Stimulated activated CD8-positive, alpha-beta memory T cell treated with anti-CD3 and anti-CD28 coated beads, Interleukin-15, amount 100 ng/mL, for 48 hours (primary cell): Measurements from ENCODE around the gene TTC7B.
"Not testable (repeated sequence)": the region's sequence is repeated elsewhere in the genome, so short reads cannot be mapped to it uniquely, and the experiment has no call there.

ENCODE experiments used
- DNase-seq, 2 donors: peaks; one replicate each; pipeline ENCODE4 v3.0.0-alpha.2; 2020; ENCODE audit warnings: low read depth in 2 of 2

Gene TTC7B

DNA sequence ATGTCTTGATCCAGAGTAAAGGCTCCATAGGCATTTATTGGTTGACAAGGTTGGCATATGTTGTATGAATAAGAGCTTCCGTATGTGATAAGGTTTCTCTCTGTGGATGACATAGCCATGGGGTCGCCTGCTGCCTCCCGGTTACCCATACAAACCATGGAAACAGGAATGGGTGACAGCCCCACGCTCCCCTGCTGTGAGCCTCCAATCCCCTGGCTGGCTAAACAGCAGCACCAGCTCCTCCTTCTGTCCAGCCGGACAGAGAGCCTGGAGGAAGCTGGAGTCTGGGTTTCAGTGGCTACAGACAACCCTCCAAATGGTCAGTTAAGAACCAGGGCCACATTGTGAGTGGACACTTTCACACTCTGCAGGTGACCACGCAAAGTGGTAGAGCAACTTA, 288.3 kb downstream of the TTC7B start:
- no peak for DNase-seq

DNA sequence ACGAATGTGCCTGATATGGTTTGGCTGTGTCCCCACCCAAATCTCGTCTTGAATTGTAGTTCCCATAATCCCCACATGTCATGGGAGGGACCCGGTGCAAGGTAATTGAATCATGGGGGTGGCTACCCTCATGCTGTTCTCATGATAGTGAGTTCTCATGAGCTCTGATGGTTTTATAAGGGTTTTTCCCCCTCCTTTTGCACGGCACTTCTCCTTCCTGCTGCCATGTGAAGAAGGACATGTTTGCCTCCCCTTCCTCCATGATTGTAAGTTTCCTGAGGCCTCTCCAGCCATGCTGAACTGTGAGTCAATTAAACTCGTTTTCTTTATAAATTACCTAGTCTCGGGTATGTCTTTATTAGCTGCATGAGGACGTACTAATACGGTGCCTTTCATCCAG, 289.7 kb downstream of the TTC7B start:
- DNase-seq, result not testable (repeated sequence)

DNA sequence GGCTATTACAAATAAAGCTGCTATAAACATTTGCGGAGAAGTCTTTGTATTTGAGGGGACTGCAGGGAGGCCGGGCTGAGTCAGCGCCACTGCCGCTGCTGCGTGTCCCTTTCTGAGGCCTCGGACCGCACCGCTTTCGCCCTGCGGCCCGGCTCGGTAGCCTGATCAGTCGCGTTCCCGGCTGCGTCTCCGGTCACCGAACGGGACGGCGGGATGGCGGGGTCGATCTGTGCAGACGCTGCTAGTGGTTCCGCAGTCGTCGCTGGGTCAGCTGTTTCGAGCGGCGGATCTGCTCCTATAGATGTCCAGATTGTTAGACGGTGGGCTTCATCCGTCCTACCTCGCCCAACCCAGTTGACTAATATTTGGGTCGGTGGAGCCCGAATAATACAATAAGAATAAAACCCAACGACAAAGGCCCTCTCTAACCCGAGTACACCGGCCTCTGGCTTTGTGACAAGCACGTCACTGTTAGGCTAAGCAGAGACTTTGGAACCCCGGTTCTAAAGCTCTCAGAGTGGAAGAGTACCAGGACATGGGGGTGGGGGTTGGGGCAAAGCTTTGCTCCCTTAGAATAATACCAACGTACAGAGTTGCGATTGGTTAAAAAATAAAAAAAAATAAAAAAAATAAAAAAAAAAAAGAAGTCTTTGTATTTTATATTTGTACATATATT, 290.7 kb downstream of the TTC7B start:
- not testable (repeated sequence) for DNase-seq

DNA sequence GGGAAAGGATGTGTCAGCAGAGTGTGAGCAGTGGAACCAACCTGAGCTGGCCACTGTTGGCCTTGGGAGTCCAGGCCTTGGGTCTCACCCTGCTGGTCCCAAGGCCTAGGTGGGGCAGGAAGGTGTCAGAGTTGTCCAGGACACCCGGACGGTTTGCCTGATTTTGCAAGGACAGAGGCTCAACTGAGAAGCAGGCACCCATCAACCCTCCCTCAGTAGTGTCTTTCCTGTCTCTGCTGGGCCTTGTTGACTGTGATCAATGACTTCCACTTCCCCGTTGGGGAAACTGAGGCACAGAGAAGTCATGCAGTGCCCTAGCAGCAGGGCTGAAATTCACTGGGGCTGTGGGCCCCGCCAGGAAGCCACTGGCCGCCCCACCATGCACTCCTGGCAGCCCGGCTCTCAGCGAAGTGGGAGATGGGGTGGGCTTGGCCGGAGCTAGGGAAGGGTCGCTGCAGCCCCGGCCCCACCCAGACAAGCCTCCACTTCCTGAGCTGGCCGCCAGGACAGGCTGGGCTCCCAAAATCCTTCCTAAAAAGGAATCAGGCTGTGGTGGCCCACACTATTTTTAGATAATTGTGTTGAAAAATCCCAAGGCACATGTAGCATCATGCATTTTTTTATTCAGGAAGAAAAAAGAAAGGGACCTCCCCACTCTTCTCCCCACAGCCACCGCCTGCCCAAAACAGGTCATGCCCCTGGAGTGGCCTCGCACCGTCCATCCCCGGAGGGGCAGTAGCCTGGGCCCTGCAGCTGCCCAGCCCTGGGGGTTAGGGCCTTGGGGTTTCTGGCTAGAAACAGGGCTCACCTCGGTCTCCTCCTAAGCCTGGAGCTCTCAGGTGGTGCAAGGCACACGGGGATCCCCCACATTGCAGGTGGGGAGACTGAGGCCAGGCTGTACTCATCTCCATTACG, 292.0 kb downstream of the TTC7B start:
- no peak for DNase-seq

DNA sequence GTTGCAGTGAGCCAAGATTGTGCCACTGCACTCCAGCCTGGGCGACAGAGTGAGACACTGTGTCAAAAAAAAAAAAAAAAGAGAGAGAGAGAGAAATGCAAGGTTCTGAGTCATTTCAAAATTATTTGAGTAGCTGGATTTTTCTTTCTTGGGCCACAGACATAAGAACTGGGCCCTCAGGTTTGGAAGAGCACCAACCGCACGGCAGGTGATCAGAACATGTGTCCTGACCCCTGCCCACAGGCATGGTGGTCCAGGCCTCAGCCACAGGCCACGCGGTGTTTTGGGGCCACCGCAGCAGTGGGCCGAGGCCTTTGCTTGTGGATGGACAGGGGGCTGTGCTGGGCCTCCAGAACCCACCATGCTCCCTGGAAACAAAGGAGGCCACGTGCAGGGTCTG, 292.7 kb downstream of the TTC7B start:
- DNase-seq, result no peak

DNA sequence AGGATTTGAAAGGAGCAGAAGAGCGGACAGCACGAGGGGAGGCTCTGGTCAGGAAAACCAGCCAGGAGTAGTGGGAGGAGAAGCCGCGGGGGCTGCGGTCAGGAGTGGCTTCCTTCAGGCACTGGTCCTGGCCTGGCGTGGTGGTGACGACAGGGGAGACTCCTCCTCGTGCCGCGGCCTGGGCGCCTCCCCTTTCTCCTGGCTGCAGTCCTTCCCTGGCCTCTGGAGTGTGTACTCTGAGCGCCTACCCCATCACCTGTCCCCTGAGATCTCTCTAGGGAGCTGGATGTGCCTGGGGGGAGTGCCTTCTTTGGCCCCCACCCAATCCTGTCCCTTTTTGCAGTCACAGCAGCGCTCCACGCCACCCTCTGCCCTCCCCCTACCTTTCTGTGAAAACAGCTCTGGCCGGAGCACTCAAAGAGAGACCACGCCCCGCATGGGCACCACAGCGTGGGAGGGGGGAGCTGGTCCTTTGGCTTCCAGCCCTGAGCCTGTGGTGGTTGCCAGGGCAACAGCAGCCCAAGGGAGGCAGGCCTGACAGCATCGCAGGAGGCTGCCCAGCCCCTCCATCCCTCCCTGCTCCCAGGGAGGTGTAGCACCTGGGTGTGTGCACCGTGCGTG, 293.5 kb downstream of the TTC7B start:
- no peak for DNase-seq

DNA sequence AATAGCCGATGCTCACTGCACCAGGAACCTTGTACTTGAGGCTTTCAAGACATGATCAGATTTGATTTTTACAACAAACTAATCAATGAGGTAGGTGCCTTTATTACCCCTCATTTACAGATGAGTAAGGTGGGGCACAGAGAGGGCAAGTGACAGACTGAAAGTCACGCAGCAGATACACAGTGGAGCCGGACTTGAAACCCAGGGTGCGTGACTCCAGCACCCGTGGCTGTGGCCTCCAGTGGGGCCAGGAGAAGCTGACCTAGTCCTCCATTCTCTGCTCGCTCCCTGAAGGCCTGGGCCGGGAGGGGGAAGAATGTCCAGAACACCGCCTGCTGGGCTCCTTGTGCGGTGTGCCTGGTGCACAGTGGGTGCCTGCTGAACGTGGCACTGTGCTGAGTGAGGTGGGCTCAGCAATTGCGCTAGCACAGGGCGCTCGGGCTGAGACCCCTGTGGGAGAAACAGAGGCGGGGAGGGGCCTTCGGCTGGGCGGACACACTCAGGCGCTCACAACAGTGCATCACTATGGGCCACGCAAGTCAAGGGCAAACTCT, 294.2 kb downstream of the TTC7B start:
- DNase-seq, result no peak

DNA sequence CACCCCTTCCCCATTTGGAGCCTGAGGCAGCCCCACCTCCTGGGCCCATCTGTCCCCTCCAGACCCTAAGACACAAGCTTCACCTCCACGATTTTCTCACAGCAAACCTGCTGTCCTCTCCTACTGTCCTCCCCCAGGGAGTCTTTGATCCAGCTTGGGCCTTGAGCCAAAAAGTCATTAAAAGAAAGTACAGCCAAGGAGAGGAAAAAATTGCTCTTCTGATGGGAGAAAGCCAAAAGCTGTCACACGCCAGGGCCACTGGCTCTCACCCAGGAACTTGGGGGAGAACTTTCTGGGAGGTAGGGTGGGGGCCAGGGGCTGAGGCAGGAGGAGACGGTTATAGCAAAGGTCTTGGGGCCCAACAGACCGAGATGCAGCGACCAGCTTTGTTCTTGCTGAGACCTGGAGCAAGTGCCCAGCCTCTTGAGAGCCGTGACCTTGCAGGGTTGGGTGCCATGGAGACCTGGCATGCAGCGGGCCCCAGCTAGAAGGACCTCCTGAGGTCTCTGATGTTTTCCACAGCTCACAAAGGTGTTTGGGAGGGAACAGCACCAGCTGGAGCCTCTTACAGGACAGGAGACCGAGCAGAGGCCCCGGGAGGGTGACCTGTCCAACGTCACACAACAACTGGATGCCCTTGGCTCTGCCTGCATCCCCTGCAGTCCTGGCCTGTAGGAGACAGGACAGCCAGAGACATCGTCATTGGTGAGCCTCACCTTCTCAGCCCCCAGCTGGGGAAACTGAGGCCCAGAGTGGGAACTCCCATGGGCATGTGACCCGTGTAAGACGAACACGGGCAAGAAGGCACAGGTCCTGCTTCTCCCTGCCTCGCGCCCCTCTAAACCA, 294.9 kb downstream of the TTC7B start:
- no peak for DNase-seq

DNA sequence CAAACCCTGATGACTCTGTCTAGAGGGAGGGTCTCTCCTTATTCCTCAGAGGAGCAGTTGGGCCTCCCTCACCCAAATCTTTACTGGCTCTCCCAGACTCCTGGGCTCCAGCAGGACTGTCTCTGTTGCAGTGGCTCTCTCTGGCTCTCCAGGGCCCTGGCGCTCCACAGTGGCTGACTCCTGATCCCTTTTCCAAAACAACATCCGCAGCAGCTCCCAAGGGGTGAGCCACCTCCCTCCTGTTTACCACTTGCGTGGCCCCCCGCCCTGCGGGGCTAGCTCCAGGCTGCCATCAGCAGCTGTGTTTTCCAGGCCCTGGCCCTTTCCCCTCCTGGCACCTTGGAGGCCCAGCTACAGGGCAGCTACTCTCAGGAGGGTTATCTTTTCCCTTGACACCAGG, 295.9 kb downstream of the TTC7B start:
- no peak for DNase-seq

DNA sequence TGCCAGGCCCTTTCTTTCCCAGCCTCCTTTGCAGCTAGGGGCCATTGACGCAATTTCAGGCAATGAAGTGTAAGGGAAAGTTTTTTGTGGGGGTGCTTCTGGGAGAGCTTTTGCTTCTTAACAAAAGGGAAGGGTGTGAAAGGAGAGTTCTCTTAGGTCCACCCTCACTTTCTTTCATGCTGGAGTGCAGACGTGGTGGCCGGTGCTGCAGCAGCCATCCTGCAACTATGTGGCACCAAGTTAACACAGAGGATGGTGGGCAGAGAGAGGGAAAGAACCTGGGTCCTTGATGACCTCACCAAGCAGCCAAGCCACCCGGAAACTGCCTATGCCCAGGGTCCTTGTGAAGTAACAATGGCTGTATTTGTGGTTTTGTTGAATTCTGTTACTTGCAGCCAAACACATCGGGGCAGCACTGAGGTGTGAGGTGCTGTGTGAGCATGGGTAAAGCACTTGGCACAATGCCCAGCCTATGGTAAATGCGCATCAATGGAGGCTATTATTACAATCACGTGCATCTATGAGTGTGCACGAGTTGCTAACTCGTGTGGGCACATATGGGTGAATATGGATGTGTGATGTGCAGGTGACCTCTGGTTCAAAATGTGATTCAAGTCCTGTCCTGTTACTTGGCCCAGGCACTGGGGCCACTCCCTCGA, 296.8 kb downstream of the TTC7B start:
- DNase-seq, result no peak

DNA sequence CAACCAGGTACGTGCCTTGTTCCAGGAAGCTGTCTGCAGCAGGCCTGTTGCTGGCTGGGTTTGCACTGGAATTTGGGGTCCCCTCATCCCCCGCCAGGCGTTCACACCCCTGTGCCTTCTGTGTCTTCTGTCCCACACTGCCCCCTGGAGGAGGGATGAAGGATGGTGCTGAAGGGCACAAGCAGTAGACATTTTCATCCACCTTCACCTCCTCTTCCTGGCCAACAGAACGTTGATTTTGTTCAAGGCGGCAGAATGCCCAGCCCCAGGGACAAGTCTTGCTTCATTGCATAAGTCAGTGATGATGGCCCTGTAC, 297.3 kb downstream of the TTC7B start:
- DNase-seq, result peak in 1 of 2 donors; percentile 10

DNA sequence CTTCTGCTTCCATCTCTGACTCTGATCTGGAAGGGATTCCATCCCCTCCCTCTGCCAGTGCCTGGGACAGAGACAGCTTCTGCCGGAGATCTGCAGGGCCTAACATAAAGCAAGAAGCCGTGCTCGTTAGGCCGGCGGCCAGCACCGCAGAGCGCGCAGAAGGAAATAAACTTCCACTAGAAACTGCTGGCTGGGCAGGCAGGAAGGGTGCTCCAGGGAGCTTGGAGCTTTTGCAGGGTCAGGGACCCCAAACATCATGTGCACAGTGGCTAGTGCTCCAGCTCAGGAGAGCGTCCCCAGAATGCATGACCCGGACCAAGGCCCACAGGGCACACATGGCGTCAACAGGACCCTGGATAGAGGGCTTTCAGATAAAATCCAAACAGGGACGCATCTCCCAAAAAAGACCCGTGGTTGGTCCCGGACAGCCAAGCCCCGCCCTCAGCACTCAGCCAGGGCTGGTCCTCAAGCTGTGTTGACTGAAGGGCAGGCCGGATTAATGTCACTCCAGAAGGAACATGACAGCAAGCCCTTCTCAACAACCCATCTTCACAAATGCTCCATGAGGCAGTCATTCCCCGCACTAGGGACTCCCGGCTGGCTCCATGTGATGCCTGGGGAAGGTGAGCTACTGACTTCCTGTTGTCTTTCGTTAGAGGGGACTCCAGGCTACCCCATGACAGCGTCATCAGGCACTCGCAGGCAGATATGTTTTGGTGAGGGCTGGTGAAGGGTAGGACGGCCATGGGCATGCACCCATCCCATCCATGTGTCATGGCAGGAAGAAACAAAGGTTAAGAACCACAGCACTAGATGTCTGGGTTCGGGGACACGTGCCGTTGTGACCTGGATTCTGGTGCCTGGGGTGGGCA, 297.9 kb downstream of the TTC7B start:
- DNase-seq, result no peak

DNA sequence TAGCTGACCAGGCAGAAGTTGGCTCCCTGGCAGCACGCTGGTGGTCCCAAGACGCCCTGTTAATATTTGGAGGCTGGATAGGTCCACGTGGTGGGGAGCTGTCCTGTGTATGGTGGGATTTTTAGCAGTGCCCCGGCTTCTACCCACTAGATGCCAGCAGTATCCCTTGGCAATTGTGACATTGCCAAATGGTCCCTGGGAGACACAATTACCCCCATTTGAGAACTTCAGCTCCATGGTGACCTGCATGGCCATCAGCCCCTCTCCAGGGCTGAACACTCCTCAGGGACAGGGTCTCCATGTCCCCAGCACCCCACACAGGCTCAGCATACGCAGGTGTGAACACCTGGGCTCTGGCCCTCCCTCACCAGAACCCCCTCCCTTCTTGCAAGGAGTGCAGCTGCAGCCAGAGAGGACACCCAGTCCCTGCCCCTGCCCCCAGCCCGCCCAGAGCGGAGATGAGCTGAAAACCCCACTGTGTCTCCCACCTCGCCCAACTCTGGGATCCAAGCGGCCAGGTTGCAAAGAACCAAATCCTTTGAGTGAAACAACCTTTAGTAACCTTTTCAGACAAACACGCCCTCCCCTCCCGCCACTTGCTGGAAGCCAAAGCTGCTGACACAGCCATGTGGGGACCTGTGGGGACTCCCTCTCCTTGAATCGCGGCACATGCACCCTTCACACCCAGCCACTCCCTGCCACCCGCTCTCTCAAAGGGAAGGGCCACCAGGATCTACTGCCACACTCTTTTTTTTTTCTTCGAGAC, 299.0 kb downstream of the TTC7B start:
- DNase-seq, result no peak

DNA sequence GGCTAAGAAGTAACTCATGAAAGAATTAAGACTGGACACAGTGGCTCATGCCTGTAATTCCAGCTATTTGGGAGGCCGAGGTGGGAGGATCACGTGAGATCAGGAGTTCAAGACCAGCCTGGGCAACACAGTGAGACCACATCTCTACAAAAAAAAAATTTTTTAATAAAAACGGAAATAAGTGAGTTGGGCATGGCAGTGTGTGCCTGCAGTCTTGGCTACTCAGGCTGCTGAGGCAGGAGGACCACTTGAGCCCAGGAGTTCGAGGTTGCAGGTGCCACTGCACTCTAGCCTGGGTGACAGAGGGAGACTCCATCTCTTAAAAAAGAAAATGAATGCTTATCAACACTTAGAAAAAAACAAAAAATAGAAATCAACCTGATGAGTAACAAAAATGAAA, 301.7 kb downstream of the TTC7B start:
- DNase-seq, result no peak

DNA sequence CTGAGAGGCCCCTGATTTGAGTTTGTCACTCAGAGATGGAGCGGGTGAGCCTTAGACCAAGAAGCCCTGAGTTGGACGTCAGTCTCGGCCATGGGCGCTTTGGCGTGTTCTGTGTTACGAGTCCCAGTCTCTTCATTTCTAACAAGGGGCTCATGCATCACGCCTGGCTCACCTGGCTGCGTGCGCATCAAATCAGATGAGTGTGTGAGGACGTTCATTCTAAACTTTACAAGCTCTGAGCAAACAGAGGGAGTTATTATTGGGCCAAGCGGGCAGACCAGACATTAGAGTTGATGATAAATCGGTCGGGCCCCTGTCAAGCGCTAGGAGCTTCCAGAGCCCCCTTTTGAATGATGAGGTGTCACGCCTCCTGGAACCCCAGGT, 302.2 kb downstream of the TTC7B start:
- no peak for DNase-seq

DNA sequence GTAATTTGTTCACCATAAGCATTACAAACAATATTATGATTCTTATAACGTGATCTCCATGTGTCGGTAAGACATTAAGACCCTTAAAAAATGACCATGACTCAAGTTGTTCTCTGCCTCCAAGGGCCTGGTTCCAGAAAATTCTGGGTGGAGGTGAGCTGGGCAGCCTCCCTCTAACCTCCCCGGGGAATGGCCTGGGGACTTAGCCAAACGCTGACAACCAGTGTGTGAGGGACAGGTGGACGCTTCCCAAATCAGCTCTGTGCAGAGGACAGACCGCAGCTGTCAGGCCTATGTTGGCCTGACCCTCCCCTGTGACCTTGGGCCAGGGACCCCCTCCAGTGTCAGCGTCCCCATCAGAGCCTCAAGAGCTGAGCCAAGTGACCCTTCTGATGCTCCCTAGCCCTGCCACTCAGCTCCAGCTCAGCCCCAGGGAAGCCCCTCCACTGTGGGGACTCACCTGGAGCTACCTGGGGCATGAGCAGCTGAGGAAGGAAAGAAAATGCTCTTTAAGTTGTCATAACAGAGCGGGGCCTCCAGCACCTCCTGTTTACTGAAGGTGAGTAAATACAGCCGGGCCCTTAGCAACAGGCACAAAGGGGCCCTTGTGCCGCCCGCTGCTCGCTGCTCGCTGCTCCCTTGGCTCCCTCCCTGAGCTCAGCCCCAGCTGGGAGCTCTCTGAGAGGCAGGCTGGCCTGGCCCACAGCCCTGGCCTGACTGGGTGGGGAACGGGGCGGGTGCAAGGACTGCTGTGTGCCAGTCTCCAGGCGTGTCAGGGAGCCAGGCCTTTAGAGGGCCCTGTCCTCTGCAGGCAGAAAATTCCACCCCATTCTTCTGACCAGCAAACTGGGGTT, 302.8 kb downstream of the TTC7B start:
- no peak for DNase-seq

DNA sequence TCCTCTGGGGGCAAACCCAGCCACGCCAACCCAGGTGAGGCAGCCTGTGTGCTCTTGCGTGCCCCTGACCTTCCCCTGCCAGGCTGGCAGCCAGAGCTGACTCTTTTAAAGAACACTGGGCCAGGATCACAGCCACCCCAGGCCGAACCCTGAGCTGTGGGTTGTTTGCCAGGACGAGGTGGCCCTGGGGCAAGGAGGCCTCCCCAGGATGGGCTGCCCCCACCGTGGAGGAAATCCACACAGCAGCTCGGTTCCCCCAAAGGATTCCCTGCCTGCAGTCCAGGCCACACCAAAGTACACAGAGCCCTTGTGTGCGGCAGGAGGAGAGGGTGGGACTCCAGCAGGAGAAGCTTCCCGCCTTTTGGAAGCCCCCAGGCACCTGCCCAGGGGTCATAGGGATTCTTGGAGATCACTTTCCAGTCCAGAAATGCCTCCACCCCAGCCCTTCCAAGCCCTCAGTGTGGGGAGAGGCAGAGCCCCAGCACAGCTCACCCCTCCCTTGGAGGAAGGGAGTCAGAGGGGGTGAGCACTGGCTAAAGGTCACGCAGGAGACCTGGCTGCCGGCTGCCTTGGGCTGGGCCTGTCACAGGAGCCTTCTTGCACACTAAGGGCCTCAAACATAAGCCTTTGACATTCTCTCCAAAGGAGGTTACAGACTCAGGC, 303.8 kb downstream of the TTC7B start:
- DNase-seq, result no peak

DNA sequence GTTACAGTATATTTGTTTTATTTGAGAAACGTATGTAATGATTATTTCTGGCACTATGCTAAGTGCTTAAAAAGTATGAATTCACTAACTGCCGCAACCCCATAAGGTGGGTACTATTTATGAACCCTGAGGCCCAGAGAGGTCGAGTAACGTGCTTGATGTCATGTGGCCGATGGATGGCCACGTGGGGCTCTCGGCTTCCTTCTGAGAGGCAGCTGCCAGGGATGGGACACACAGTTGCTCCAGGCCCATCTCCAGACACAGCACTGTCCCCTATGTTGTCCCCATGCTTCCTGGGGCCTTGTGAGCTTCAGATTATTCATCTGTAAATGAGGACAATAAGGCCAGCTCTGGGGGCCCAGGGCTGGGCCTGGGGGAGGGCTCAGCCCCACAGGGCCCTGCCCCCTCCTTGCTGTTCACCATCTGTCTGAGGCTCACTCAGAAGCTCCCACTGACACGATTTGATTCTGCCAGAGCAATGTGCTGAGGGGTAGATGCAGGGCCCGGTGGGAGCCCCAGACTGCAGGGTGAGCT, 304.4 kb downstream of the TTC7B start:
- DNase-seq, result no peak
